Keratinocyte (primary cell): ENCODE results near the gene IL1RAPL1. TPM values are rescaled to one million over a fixed set of nuclear protein-coding genes. Genes with fewer than 3 reads are reported as not detected.

Experiments used
- DNase-seq: peaks from one replicate; pipeline ENCODE4 v3.0.0-alpha.2; 2011; ENCODE audit warnings: low read depth, missing footprints, low spot score
- FAIRE-seq: peaks from 2 replicates; lab custom pipeline; 2011; peaks lifted over from hg19 to GRCh38; lab: Jason Lieb, UNC
- H2AFZ ChIP-seq: 2 replicates; pipeline ENCODE4 v1.6.0; 2012; ENCODE audit warnings: low read length, control low read depth, inconsistent platforms; ENCODE audit not compliant: control insufficient read depth
- H3K27ac ChIP-seq: 2 replicates; pipeline ENCODE4 v1.5.1; 2011; ENCODE audit warnings: low read length; ENCODE audit not compliant: control insufficient read depth, insufficient read depth
- H3K27me3 ChIP-seq: 3 replicates; pipeline ENCODE4 v1.6.0; 2011; ENCODE audit warnings: low read length; ENCODE audit not compliant: control insufficient read depth, insufficient read depth; ENCODE audit errors: extremely low read depth
- H3K36me3 ChIP-seq, 2 experiments: 2 replicates in 1 of 2; 3 replicates in 1 of 2; pipeline ENCODE4 v1.5.1; 2011; ENCODE audit warnings: low read length in 2 of 2, mild to moderate bottlenecking in 1 of 2; ENCODE audit not compliant: control insufficient read depth in 2 of 2, insufficient read depth in 2 of 2; ENCODE audit errors: extremely low read depth in 1 of 2
- H3K4me1 ChIP-seq: 3 replicates; pipeline ENCODE4 v1.5.1; 2011; ENCODE audit warnings: low read length; ENCODE audit not compliant: control insufficient read depth, insufficient read depth; ENCODE audit errors: extremely low read depth
- H3K4me2 ChIP-seq: 3 replicates; pipeline ENCODE4 v1.6.0; 2011; ENCODE audit warnings: low read depth, low read length; ENCODE audit not compliant: control insufficient read depth, insufficient read depth; ENCODE audit errors: extremely low read depth
- H3K4me3 ChIP-seq, 3 experiments: fragments of 200-600 bp in 1 of 3; sonication (generic) in 1 of 3; 2 replicates in 2 of 3; 3 replicates in 1 of 3; pipeline ENCODE4 v1.5.1; 2011 to 2016; ENCODE audit warnings: low read length in 3 of 3, mild to moderate bottlenecking in 3 of 3, control low read depth in 2 of 3, inconsistent platforms in 1 of 3, low read depth in 1 of 3, mixed read lengths in 1 of 3, mixed run types in 1 of 3, moderate library complexity in 1 of 3; ENCODE audit not compliant: control insufficient read depth in 2 of 3, insufficient read depth in 2 of 3; ENCODE audit errors: extremely low read depth in 1 of 3
- H3K79me2 ChIP-seq: 2 replicates; pipeline ENCODE4 v1.6.0; 2012; ENCODE audit warnings: low read length; ENCODE audit not compliant: control insufficient read depth, insufficient read depth
- H3K9ac ChIP-seq: 3 replicates; pipeline ENCODE4 v1.6.0; 2011; ENCODE audit warnings: low read length; ENCODE audit not compliant: control insufficient read depth, insufficient read depth; ENCODE audit errors: extremely low read depth
- H3K9me1 ChIP-seq: 3 replicates; pipeline ENCODE4 v1.6.0; 2011; ENCODE audit warnings: low read length; ENCODE audit not compliant: control insufficient read depth, insufficient read depth; ENCODE audit errors: extremely low read depth
- H3K9me3 ChIP-seq: 2 replicates; pipeline ENCODE4 v1.5.1; 2012; ENCODE audit warnings: low read depth, low read length; ENCODE audit not compliant: control insufficient read depth
- H4K20me1 ChIP-seq: 3 replicates; pipeline ENCODE4 v1.6.0; 2011; ENCODE audit warnings: low read length; ENCODE audit not compliant: control insufficient read depth, insufficient read depth; ENCODE audit errors: extremely low read depth
- CTCF ChIP-seq, 3 experiments: IDR thresholded peaks in 1 of 3; conservative IDR thresholded peaks in 1 of 3; optimal IDR thresholded peaks in 1 of 3; 2 replicates in 2 of 3; 3 replicates in 1 of 3; pipeline versions ENCODE3 to v1.5.1; 2011; ENCODE audit warnings: low read length in 3 of 3, mild to moderate bottlenecking in 3 of 3, moderate library complexity in 2 of 3, control low read depth in 1 of 3, inconsistent platforms in 1 of 3; ENCODE audit not compliant: insufficient read depth in 2 of 3; ENCODE audit errors: extremely low read depth in 1 of 3
- EZH2 ChIP-seq: IDR thresholded peaks from one replicate; pipeline ENCODE4 v1.6.1; 2012; ENCODE audit warnings: inconsistent platforms, mild to moderate bottlenecking, low read length, moderate library complexity
- dilution Hi-C: fragments of 300-500 bp; cut with MboI; formaldehyde crosslinking; loops from one replicate; pipeline ENCODE4 v1.7.0; 2020; ENCODE audit warnings: low sequenced_read_pairs; ENCODE audit not compliant: extremely low pct_ligation_motif_present
- polyA plus RNA-seq, 5 experiments: library from polyadenylated mRNA; depleted of rRNA in 3 of 5; stranded (reverse) in 3 of 5; stranded (forward) in 1 of 5; unstranded in 1 of 5; fragments of >200 nt; gene quantifications; 1 replicate in 1 of 5; 2 replicates in 3 of 5; 3 replicates in 1 of 5; pipeline versions ENCODE4 v1.2.1 to v1.2.3, GENCODE V29; 2011 to 2012; ENCODE audit warnings: missing spikeins in 2 of 5, low read depth in 1 of 5, low replicate concordance in 1 of 5

Gene IL1RAPL1
- polyA plus RNA-seq, 1 donor (not counting 4 experiments of a cell fraction or from before 2014, with no cell fraction given), result 2.8 TPM

GRCh38 chrX:29242856-29243255 lies 655.6 kb downstream of the IL1RAPL1 start:
- Histone ChIP-seq H3K27me3 (no peaks in the 10 kb centered on the region), H3K27ac (no peak overlapping the region), H2AFZ (no peak overlapping the region), H3K9me1 (no peaks in the 10 kb centered on the region), H3K36me3 (no peaks in the 10 kb centered on the region), H3K4me1 (no peaks in the 10 kb centered on the region), H3K4me3 (no peak overlapping the region), H4K20me1 (no peaks in the 10 kb centered on the region), H3K79me2 (no peaks in the 10 kb centered on the region), H3K4me2 (no peak overlapping the region), H3K9me3 (no peaks in the 10 kb centered on the region), H3K9ac (no peak overlapping the region)
- TF ChIP-seq EZH2, result no peak
- DNase-seq, result no peak
- no peak for FAIRE-seq
- dilution Hi-C loops, result no loop called here

GRCh38 chrX:29243942-29244341 lies 656.7 kb downstream of the IL1RAPL1 start:
- no peaks in the 10 kb centered on the region for H4K20me1 ChIP-seq
- H3K79me2 ChIP-seq, result no peaks in the 10 kb centered on the region
- no peaks in the 10 kb centered on the region for H3K27me3 ChIP-seq
- no peak overlapping the region for H3K4me3 ChIP-seq
- H3K27ac ChIP-seq, result no peak overlapping the region
- dilution Hi-C loops, result no loop called here
- TF ChIP-seq CTCF (optimal IDR thresholded peaks at IDR 0.05 in 1 of 3, IDR thresholded peaks at IDR 0.05 in 1 of 3, conservative IDR thresholded peaks at IDR 0.05 in 1 of 3; ENCODE audit: extremely low read depth in 1 of 3, insufficient read depth in 2 of 3, low read length in 3 of 3) (no peak), EZH2 (no peak)
- no peak overlapping the region for H3K4me2 ChIP-seq
- FAIRE-seq (no peak), DNase-seq (no peak)
- H3K4me1 ChIP-seq, result no peaks in the 10 kb centered on the region
- H3K9me1 ChIP-seq, result no peaks in the 10 kb centered on the region
- H3K9me3 ChIP-seq, result no peaks in the 10 kb centered on the region
- H3K9ac ChIP-seq, result no peak overlapping the region
- no peaks in the 10 kb centered on the region for H3K36me3 ChIP-seq
- H2AFZ ChIP-seq, result no peak overlapping the region

DNA sequence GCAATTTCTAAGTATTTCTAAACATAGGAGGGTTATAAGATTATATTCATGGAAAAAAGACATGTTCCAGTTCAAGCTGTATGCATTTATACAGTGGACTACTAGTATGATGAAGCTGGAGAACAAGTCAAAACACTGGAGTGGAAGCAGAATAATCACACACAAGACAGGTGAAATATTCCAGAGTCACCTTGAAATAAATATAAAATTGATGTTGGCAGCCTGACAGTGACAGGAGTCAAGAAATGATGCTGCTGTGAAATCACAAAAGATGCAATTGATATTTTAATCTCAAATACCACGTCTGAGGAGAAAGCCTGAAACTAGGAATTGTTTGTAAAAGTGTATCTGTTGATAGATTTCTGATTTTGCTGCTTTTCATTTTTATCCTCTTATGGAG lies 667.3 kb downstream of the IL1RAPL1 start:
- Histone ChIP-seq H3K4me2 (no peak overlapping the region), H3K9me3 (no peaks in the 10 kb centered on the region), H4K20me1 (no peaks in the 10 kb centered on the region), H3K4me3 (no peak overlapping the region), H3K4me1 (no peaks in the 10 kb centered on the region), H3K27me3 (no peaks in the 10 kb centered on the region), H2AFZ (no peak overlapping the region), H3K9ac (no peak overlapping the region), H3K27ac (no peak overlapping the region), H3K79me2 (no peaks in the 10 kb centered on the region), H3K9me1 (no peaks in the 10 kb centered on the region), H3K36me3 (no peaks in the 10 kb centered on the region)
- dilution Hi-C loops, result no loop called here
- DNase-seq, result no peak
- TF ChIP-seq CTCF (optimal IDR thresholded peaks at IDR 0.05 in 1 of 3, IDR thresholded peaks at IDR 0.05 in 1 of 3, conservative IDR thresholded peaks at IDR 0.05 in 1 of 3; ENCODE audit: extremely low read depth in 1 of 3, insufficient read depth in 2 of 3, low read length in 3 of 3) (no peak), EZH2 (no peak)
- FAIRE-seq, result no peak
